Middle frontal gyrus (tissue), 1 donor: Measurements from ENCODE around the gene RNF26.

Source experiments
- DNase-seq: peaks from one replicate; pipeline ENCODE4 v3.0.0-alpha.2; 2015; ENCODE audit warnings: low spot score; ENCODE audit errors: extremely low spot score

RNF26 gene

GRCh38 chr11:119369132-119369925, 35.0 kb downstream of the RNF26 start:
- DNase-seq, result no peak

- DNase-seq, result no peak
Measured at GRCh38 chr11:119370486-119371046, 36.2 kb downstream of the RNF26 start.

- no peak for DNase-seq
Measured at GRCh38 chr11:119371067-119371601, 36.8 kb downstream of the RNF26 start.

- DNase-seq, result no peak
Measured at GRCh38 chr11:119371778-119372182, 37.5 kb downstream of the RNF26 start.

- DNase-seq, result no peak
Measured at GRCh38 chr11:119372260-119373058, 38.1 kb downstream of the RNF26 start.

- no peak for DNase-seq
Measured at GRCh38 chr11:119373059-119373920, 39.0 kb downstream of the RNF26 start.

GRCh38 chr11:119373921-119374631, 39.7 kb downstream of the RNF26 start:
- no peak for DNase-seq

- no peak for DNase-seq
Measured at GRCh38 chr11:119374632-119375336, 40.5 kb downstream of the RNF26 start.

- no peak for DNase-seq
Measured at GRCh38 chr11:119375337-119376196, 41.2 kb downstream of the RNF26 start.

GRCh38 chr11:119376197-119376847, 42.0 kb downstream of the RNF26 start:
- DNase-seq, result no peak

- no peak for DNase-seq
Measured at GRCh38 chr11:119377112-119377901, 43.0 kb downstream of the RNF26 start.

- no peak for DNase-seq
Measured at GRCh38 chr11:119377961-119378667, 43.8 kb downstream of the RNF26 start.

- DNase-seq, result no peak
Measured at GRCh38 chr11:119378851-119379465, 44.6 kb downstream of the RNF26 start.

GRCh38 chr11:119380160-119380826, 46.0 kb downstream of the RNF26 start:
- no peak for DNase-seq

GRCh38 chr11:119380827-119381180, 46.5 kb downstream of the RNF26 start:
- no peak for DNase-seq
